ENCODE results near the gene ACSS2.

The ACSS2 gene

GRCh38 chr20:34915749-34916455, 39.5 kb downstream of the ACSS2 start:
- DNase-seq: no peak

- no peak for DNase-seq
Measured at GRCh38 chr20:34916774-34917354, 40.5 kb downstream of the ACSS2 start.

- DNase-seq: peak; percentile 36
Measured at GRCh38 chr20:34920055-34920454, 43.6 kb downstream of the ACSS2 start.

GRCh38 chr20:34921436-34921835, 45.0 kb downstream of the ACSS2 start:
- DNase-seq: peak; percentile 28

GRCh38 chr20:34922654-34923381, 46.4 kb downstream of the ACSS2 start:
- no peak for DNase-seq

- DNase-seq: no peak
Measured at GRCh38 chr20:34923414-34923813, 47.0 kb downstream of the ACSS2 start.

GRCh38 chr20:34925341-34925740, 48.9 kb downstream of the ACSS2 start:
- no peak for DNase-seq

GRCh38 chr20:34925981-34926380, 49.6 kb downstream of the ACSS2 start:
- no peak for DNase-seq

GRCh38 chr20:34926581-34926980, 50.2 kb downstream of the ACSS2 start:
- no peak for DNase-seq

- DNase-seq: no peak
Measured at GRCh38 chr20:34927736-34928135, 51.3 kb downstream of the ACSS2 start.

GRCh38 chr20:34928411-34928810, 52.0 kb downstream of the ACSS2 start:
- no peak for DNase-seq

- no peak for DNase-seq
Measured at GRCh38 chr20:34931771-34932170, 55.4 kb downstream of the ACSS2 start.

GRCh38 chr20:34938466-34939163, 62.2 kb downstream of the ACSS2 start:
- no peak for DNase-seq

- no peak for DNase-seq
Measured at GRCh38 chr20:34940081-34940481, 63.7 kb downstream of the ACSS2 start.

GRCh38 chr20:34941226-34941625, 64.8 kb downstream of the ACSS2 start:
- DNase-seq: no peak

GRCh38 chr20:34942301-34942700, 65.9 kb downstream of the ACSS2 start:
- DNase-seq: no peak

GRCh38 chr20:34943808-34944567, 67.6 kb downstream of the ACSS2 start:
- no peak for DNase-seq

- DNase-seq: no peak
Measured at GRCh38 chr20:34945315-34946077, 69.1 kb downstream of the ACSS2 start.

- DNase-seq: no peak
Measured at GRCh38 chr20:34946661-34947060, 70.2 kb downstream of the ACSS2 start.

GRCh38 chr20:34947336-34947735, 70.9 kb downstream of the ACSS2 start:
- no peak for DNase-seq

GRCh38 chr20:34948030-34948429, 71.6 kb downstream of the ACSS2 start:
- DNase-seq: no peak

- no peak for DNase-seq
Measured at GRCh38 chr20:34949120-34949519, 72.7 kb downstream of the ACSS2 start.
